GM18499 (cell line): ENCODE data around the gene EPS8L2.

Source experiments
- ATAC-seq: cut with Tn5 transposase; IDR thresholded peaks from one replicate; pipeline ENCODE4 v1.9.1; 2021; ENCODE audit warnings: moderate number of reproducible peaks; ENCODE audit not compliant: insufficient read depth, unreplicated experiment

The EPS8L2 gene

GRCh38 chr11:772429-773390 is 66.7 kb downstream of the EPS8L2 start:
- ATAC-seq = no peak

GRCh38 chr11:773425-773824 is 67.4 kb downstream of the EPS8L2 start:
- no peak for ATAC-seq

GRCh38 chr11:773830-774229 is 67.8 kb downstream of the EPS8L2 start:
- ATAC-seq = no peak

- ATAC-seq = no peak
Measured at GRCh38 chr11:774873-775592, 69.0 kb downstream of the EPS8L2 start.

GRCh38 chr11:776263-776560 is 70.2 kb downstream of the EPS8L2 start:
- no peak for ATAC-seq

- ATAC-seq = no peak
Measured at GRCh38 chr11:776561-777287, 70.7 kb downstream of the EPS8L2 start.
